Endothelial cell of umbilical vein (primary cell): ENCODE results near the gene GNAT1. TPM values are rescaled to one million over a fixed set of nuclear protein-coding genes. Genes with fewer than 3 reads are reported as not detected.

Experiments
- BruUV-seq: library from RNA; stranded (reverse); fragments of 400-500 nt; replicated peaks from 2 replicates; lab custom pipeline; 2021; lab: Mats Ljungman, UMichigan
- CTCF ChIA-PET: fragments of 300-600, 350-600 bp; sonication (Branson Sonifier 250); formaldehyde crosslinking; loops from one replicate; lab custom pipeline; 2021; ENCODE audit warnings: antibody characterized with exemption, inconsistent platforms; lab: Charles Lee
- POLR2A ChIA-PET: fragments of 300-600, 350-600 bp; sonication (Branson Sonifier 250); formaldehyde crosslinking; loops from one replicate; lab custom pipeline; 2021; ENCODE audit warnings: antibody characterized with exemption, inconsistent platforms; lab: Charles Lee
- DNase-seq: peaks from one replicate; pipeline ENCODE4 v3.0.0-alpha.2; 2011; ENCODE audit warnings: low read depth, low spot score
- FAIRE-seq: peaks from 2 replicates; lab custom pipeline; 2011; peaks lifted over from hg19 to GRCh38; lab: Jason Lieb, UNC
- H2AFZ ChIP-seq: 2 replicates; pipeline ENCODE4 v1.6.0; 2012; ENCODE audit warnings: low read depth, low read length, control low read depth, inconsistent platforms
- H3K27ac ChIP-seq: 2 replicates; pipeline ENCODE4 v1.5.1; 2011; ENCODE audit warnings: low read depth, mild to moderate bottlenecking, control low read depth, low read length, moderate library complexity; ENCODE audit not compliant: insufficient read depth
- H3K27me3 ChIP-seq, 2 experiments: 2 replicates each; pipeline versions ENCODE4 v1.6.0 to v1.6.1; 2011; ENCODE audit warnings: low read length in 2 of 2, mixed read lengths in 1 of 2; ENCODE audit not compliant: control insufficient read depth in 2 of 2, insufficient read depth in 2 of 2
- H3K36me3 ChIP-seq, 2 experiments: 2 replicates in 1 of 2; 3 replicates in 1 of 2; pipeline ENCODE4 v1.5.1; 2011; ENCODE audit warnings: low read length in 2 of 2, mild to moderate bottlenecking in 1 of 2, moderate library complexity in 1 of 2; ENCODE audit not compliant: control insufficient read depth in 2 of 2, insufficient read depth in 2 of 2; ENCODE audit errors: extremely low read depth in 1 of 2
- H3K4me1 ChIP-seq: 3 replicates; pipeline ENCODE4 v1.5.1; 2011; ENCODE audit warnings: mild to moderate bottlenecking, low read length; ENCODE audit not compliant: control insufficient read depth, insufficient read depth; ENCODE audit errors: extremely low read depth
- H3K4me2 ChIP-seq: 2 replicates; pipeline ENCODE4 v1.6.1; 2011; ENCODE audit warnings: low read length, control low read depth, mixed read lengths; ENCODE audit not compliant: insufficient read depth
- H3K4me3 ChIP-seq, 3 experiments: fragments of 200-600 bp in 1 of 3; sonication (generic), shearing (Covaris generic) in 1 of 3; replicated peaks in 1 of 3; 2 replicates each; pipeline ENCODE4 v1.5.1; 2011 to 2016; ENCODE audit warnings: control low read depth in 3 of 3, low read length in 3 of 3, mild to moderate bottlenecking in 2 of 3, inconsistent platforms in 1 of 3, low read depth in 1 of 3, moderate library complexity in 1 of 3; ENCODE audit not compliant: insufficient read depth in 1 of 3
- H3K79me2 ChIP-seq: 2 replicates; pipeline ENCODE4 v1.6.0; 2012; ENCODE audit warnings: low read length, inconsistent platforms; ENCODE audit not compliant: control insufficient read depth, insufficient read depth
- H3K9ac ChIP-seq: replicated peaks from 2 replicates; pipeline ENCODE3; 2011; ENCODE audit warnings: low read length, control low read depth; ENCODE audit not compliant: insufficient read depth; ENCODE audit errors: extremely low read depth
- H3K9me1 ChIP-seq: replicated peaks from 3 replicates; pipeline ENCODE4 v1.6.0; 2011; ENCODE audit warnings: mild to moderate bottlenecking, low read length; ENCODE audit not compliant: control insufficient read depth, insufficient read depth; ENCODE audit errors: extremely low read depth
- H3K9me3 ChIP-seq: replicated peaks from 2 replicates; pipeline ENCODE4 v1.5.1; 2012; ENCODE audit warnings: low read length, inconsistent platforms; ENCODE audit not compliant: control insufficient read depth, insufficient read depth
- H4K20me1 ChIP-seq: replicated peaks from 2 replicates; pipeline ENCODE3; 2011; ENCODE audit warnings: mild to moderate bottlenecking, low read length; ENCODE audit not compliant: control insufficient read depth, insufficient read depth; ENCODE audit errors: extremely low read depth
- CTCF ChIP-seq, 2 donors: IDR thresholded peaks; 1 replicate in 1 of 2; 2 replicates in 1 of 2; pipeline ENCODE4 v1.5.1; 2011; ENCODE audit warnings: low read length in 2 of 2, mild to moderate bottlenecking in 2 of 2, moderate library complexity in 2 of 2, control low read depth in 1 of 2, inconsistent platforms in 1 of 2, low read depth in 1 of 2; ENCODE audit not compliant: insufficient read depth in 1 of 2; ENCODE audit errors: extremely low read depth in 1 of 2
- EZH2 ChIP-seq: IDR thresholded peaks from 2 replicates; pipeline ENCODE4 v1.6.1; 2012; ENCODE audit warnings: borderline replicate concordance, low read depth, mild to moderate bottlenecking, moderate library complexity, low read length, inconsistent platforms; ENCODE audit not compliant: severe bottlenecking
- FOS ChIP-seq: IDR thresholded peaks from 2 replicates; pipeline ENCODE4 v1.6.1; 2011; ENCODE audit warnings: mild to moderate bottlenecking, low read length, moderate library complexity, borderline replicate concordance; ENCODE audit not compliant: insufficient read depth
- GATA2 ChIP-seq: IDR thresholded peaks from 2 replicates; pipeline ENCODE4 v1.7.0; 2011; ENCODE audit warnings: low read depth, mild to moderate bottlenecking, moderate library complexity, mixed read lengths, low read length; ENCODE audit not compliant: insufficient read length, insufficient read depth
- JUN ChIP-seq: IDR thresholded peaks from 2 replicates; pipeline ENCODE4 v1.6.1; 2011; ENCODE audit warnings: borderline replicate concordance, low read depth; ENCODE audit not compliant: insufficient read length, insufficient read depth
- MAX ChIP-seq: IDR thresholded peaks from 2 replicates; pipeline ENCODE4 v1.6.1; 2011; ENCODE audit not compliant: insufficient read depth, insufficient read length
- MYC ChIP-seq: IDR thresholded peaks from one replicate; pipeline ENCODE4 v1.6.1; 2011; ENCODE audit warnings: mild to moderate bottlenecking, low read depth, low read length
- POLR2A ChIP-seq: IDR thresholded peaks from 2 replicates; pipeline ENCODE4 v1.6.1; 2012; ENCODE audit warnings: low read depth, mild to moderate bottlenecking, control low read depth, low read length
- POLR2AphosphoS5 ChIP-seq: IDR thresholded peaks from 2 replicates; pipeline ENCODE4 v1.6.1; 2012; ENCODE audit warnings: low read depth, mild to moderate bottlenecking, control low read depth, low read length, moderate library complexity; ENCODE audit not compliant: insufficient read depth
- dilution Hi-C: fragments of 300-500 bp; cut with MboI; formaldehyde crosslinking; loops from one replicate; pipeline ENCODE4 v1.15.0; 2019; ENCODE audit warnings: low sequenced_read_pairs; ENCODE audit not compliant: extremely low pct_ligation_motif_present
- intact Hi-C: fragments of 100-400 bp; cut with micrococcal nuclease; formaldehyde crosslinking; loops from one replicate; pipeline ENCODE4 v1.10.0; 2022
- polyA plus RNA-seq, 4 experiments: library from polyadenylated mRNA; depleted of rRNA in 3 of 4; stranded (reverse) in 3 of 4; unstranded in 1 of 4; fragments of >200 nt; gene quantifications; 2 replicates each; pipeline versions ENCODE4 v1.2.1 to v1.2.3, GENCODE V29; 2011 to 2012; ENCODE audit warnings: missing spikeins in 1 of 4
- total RNA-seq: library from RNA; stranded (reverse); gene quantifications from 2 replicates; pipeline ENCODE4 v1.2.3, GENCODE V29; 2021

The GNAT1 gene
- total and polyA plus RNA-seq, 2 donors (not counting 3 experiments of a cell fraction or from before 2014, with no cell fraction given), result 0.77 TPM; not detected in 1

GRCh38 chr3:50195501-50196252 lies 4.3 kb downstream of the GNAT1 start:
- dilution Hi-C loops (no loop called here), intact Hi-C loops (loop anchor here (1.0 kb wide), 1 partner anchor 129 kb away; no protein-coding TSS in a partner anchor)
- no peak for DNase-seq
- H3K9ac ChIP-seq, result no peak overlapping the region
- no peaks in the 10 kb centered on the region for H3K9me3 ChIP-seq
- H3K79me2 ChIP-seq, result no peaks in the 10 kb centered on the region
- CTCF ChIA-PET, result interaction anchor here (1.2 to 12.0 kb wide), 15 partner anchors 8 to 129 kb away, joined by 3 to 314 read pairs (median 26); partner anchors contain the start of genes GNAI2, SEMA3B and SLC38A3
- H3K4me3 ChIP-seq, result no peak overlapping the region
- TF ChIP-seq POLR2AphosphoS5 (no peak), POLR2A (no peak), MAX (no peak), GATA2 (no peak), JUN (no peak), CTCF (IDR thresholded peaks at IDR 0.05; ENCODE audit: extremely low read depth in 1 of 2, insufficient read depth in 1 of 2, low read depth in 1 of 2, low read length in 2 of 2) (no peak), MYC (no peak), FOS (no peak), EZH2 (no peak)
- no peaks in the 10 kb centered on the region for H3K36me3 ChIP-seq
- FAIRE-seq, result no peak
- no peaks in the 10 kb centered on the region for H3K9me1 ChIP-seq
- no TSS peak for BruUV-seq
- H2AFZ ChIP-seq, result no peak overlapping the region
- no peak overlapping the region for H3K27ac ChIP-seq
- no peak overlapping the region for H3K4me2 ChIP-seq
- POLR2A ChIA-PET, result interaction anchor here (0.6 to 1.6 kb wide), 2 partner anchors 30 to 52 kb away, joined by 3 to 7 read pairs; no protein-coding TSS in a partner anchor
- peaks cover 11 to 13% of the 10 kb centered on the region in 2 experiments for H3K27me3 ChIP-seq
- peaks cover 5% of the 10 kb centered on the region for H3K4me1 ChIP-seq
- no peaks in the 10 kb centered on the region for H4K20me1 ChIP-seq
